ENCODE results near the gene SYF2. TPM values are rescaled to one million over a fixed set of nuclear protein-coding genes. Genes with fewer than 3 reads are reported as not detected.

The SYF2 gene
- total and polyA plus RNA-seq, 2 donors (not counting 3 experiments of a cell fraction or from before 2014, with no cell fraction given): 9.3 to 38.0 TPM

DNA sequence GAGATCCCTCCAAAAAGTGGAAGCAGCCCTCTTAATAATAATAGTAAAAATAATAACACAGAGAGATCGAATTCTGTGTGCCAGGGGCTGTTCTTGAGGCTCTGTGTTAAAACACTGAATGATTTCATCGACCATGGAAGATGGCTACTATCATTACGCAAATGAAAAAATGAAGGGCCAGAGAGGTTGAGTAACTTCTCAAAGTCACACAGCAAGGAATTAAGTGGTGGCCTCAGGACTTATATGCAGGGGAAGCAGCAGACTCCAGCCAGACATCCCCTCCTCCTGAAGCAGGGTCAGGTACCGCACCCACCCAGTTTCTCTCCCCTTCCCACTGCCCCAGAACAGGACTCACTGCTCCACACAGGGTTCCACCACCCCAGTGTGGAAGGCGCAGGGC is 40.1 kb downstream of the SYF2 start:
- Histone ChIP-seq H3K9ac (replicated peaks; ENCODE audit: extremely low read depth, insufficient read depth, low read length) (no peak overlapping the region), H3K4me2 (ENCODE audit: insufficient read depth, low read length) (no peak overlapping the region), H3K36me3 (ENCODE audit: control insufficient read depth in 2 of 2, extremely low read depth in 1 of 2, insufficient read depth in 2 of 2, low read length in 2 of 2) (no peaks in the 10 kb centered on the region), H3K4me3 (replicated peaks in 1 of 3; ENCODE audit: insufficient read depth in 1 of 3, low read depth in 1 of 3, low read length in 3 of 3) (no peak overlapping the region), H3K27ac (ENCODE audit: insufficient read depth, low read depth, low read length) (no peak overlapping the region), H2AFZ (ENCODE audit: low read depth, low read length) (no peak overlapping the region), H3K27me3 (ENCODE audit: control insufficient read depth in 2 of 2, insufficient read depth in 2 of 2, low read length in 2 of 2) (no peaks in the 10 kb centered on the region), H3K9me3 (replicated peaks; ENCODE audit: control insufficient read depth, insufficient read depth, low read length) (no peaks in the 10 kb centered on the region), H3K79me2 (ENCODE audit: control insufficient read depth, insufficient read depth, low read length) (no peaks in the 10 kb centered on the region), H4K20me1 (replicated peaks; ENCODE audit: control insufficient read depth, extremely low read depth, insufficient read depth, low read length) (no peaks in the 10 kb centered on the region), H3K4me1 (ENCODE audit: control insufficient read depth, extremely low read depth, insufficient read depth, low read length) (no peaks in the 10 kb centered on the region), H3K9me1 (replicated peaks; ENCODE audit: control insufficient read depth, extremely low read depth, insufficient read depth, low read length) (no peaks in the 10 kb centered on the region)
- ChIA-PET CTCF (no interaction called here), POLR2A (no interaction called here)
- dilution Hi-C loops (cut with MboI; ENCODE audit: extremely low pct_ligation_motif_present, low sequenced_read_pairs) (no loop called here), intact Hi-C loops (cut with micrococcal nuclease) (no loop called here)
- no peak for DNase-seq (ENCODE audit: low read depth, low spot score)
- no TSS peak for BruUV-seq (replicated peaks)
- no peak for FAIRE-seq
- TF ChIP-seq POLR2AphosphoS5 (IDR thresholded peaks at IDR 0.05; ENCODE audit: insufficient read depth, low read depth, low read length) (no peak), JUN (IDR thresholded peaks at IDR 0.05; ENCODE audit: borderline replicate concordance, insufficient read depth, insufficient read length, low read depth) (no peak), MYC (IDR thresholded peaks at IDR 0.05; ENCODE audit: low read depth, low read length) (no peak), POLR2A (IDR thresholded peaks at IDR 0.05; ENCODE audit: low read depth, low read length) (no peak), EZH2 (IDR thresholded peaks at IDR 0.05; ENCODE audit: borderline replicate concordance, low read depth, low read length, severe bottlenecking) (no peak), GATA2 (IDR thresholded peaks at IDR 0.05; ENCODE audit: insufficient read depth, insufficient read length, low read depth, low read length) (no peak)
- TF ChIP-seq, protein P1, sequence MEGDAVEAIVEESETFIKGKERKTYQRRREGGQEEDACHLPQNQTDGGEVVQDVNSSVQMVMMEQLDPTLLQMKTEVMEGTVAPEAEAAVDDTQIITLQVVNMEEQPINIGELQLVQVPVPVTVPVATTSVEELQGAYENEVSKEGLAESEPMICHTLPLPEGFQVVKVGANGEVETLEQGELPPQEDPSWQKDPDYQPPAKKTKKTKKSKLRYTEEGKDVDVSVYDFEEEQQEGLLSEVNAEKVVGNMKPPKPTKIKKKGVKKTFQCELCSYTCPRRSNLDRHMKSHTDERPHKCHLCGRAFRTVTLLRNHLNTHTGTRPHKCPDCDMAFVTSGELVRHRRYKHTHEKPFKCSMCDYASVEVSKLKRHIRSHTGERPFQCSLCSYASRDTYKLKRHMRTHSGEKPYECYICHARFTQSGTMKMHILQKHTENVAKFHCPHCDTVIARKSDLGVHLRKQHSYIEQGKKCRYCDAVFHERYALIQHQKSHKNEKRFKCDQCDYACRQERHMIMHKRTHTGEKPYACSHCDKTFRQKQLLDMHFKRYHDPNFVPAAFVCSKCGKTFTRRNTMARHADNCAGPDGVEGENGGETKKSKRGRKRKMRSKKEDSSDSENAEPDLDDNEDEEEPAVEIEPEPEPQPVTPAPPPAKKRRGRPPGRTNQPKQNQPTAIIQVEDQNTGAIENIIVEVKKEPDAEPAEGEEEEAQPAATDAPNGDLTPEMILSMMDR (IDR thresholded peaks at IDR 0.05; ENCODE audit: extremely low read depth in 1 of 2, insufficient read depth in 1 of 2, low read depth in 1 of 2, low read length in 2 of 2): no peak
- TF ChIP-seq, protein P2, sequence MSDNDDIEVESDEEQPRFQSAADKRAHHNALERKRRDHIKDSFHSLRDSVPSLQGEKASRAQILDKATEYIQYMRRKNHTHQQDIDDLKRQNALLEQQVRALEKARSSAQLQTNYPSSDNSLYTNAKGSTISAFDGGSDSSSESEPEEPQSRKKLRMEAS (IDR thresholded peaks at IDR 0.05; ENCODE audit: insufficient read depth, insufficient read length): no peak
